Measurements from ENCODE around the gene CDK6.

DNA sequence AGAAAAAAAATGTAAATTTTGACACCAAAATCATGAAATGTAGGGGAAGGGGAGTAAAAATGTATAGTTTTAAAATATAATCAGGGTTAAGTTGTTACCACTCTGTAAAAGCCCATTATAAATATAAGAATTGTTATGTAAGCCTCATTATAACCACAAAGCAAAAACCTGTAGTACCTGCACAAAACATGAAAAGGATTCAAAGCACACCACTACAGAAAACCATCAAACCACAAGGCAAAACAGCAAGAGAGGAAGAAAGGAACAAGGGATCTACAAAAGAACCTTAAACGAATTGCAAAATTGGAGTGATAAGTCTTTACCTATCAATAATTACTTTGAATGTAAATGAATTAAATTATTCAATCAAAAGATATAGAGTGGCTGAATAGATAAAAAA lies 41.0 kb upstream of the CDK6 start:
- no peak for TF ChIP-seq POLR2A (IDR thresholded peaks at IDR 0.05)
- TF ChIP-seq, protein P1, sequence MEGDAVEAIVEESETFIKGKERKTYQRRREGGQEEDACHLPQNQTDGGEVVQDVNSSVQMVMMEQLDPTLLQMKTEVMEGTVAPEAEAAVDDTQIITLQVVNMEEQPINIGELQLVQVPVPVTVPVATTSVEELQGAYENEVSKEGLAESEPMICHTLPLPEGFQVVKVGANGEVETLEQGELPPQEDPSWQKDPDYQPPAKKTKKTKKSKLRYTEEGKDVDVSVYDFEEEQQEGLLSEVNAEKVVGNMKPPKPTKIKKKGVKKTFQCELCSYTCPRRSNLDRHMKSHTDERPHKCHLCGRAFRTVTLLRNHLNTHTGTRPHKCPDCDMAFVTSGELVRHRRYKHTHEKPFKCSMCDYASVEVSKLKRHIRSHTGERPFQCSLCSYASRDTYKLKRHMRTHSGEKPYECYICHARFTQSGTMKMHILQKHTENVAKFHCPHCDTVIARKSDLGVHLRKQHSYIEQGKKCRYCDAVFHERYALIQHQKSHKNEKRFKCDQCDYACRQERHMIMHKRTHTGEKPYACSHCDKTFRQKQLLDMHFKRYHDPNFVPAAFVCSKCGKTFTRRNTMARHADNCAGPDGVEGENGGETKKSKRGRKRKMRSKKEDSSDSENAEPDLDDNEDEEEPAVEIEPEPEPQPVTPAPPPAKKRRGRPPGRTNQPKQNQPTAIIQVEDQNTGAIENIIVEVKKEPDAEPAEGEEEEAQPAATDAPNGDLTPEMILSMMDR (IDR thresholded peaks at IDR 0.05) = no peak

Data from prostate gland (tissue), 2 donors.